ENCODE results near the gene KMT2E.

- TF ChIP-seq BHLHE40 (IDR thresholded peaks at IDR 0.05; ENCODE audit: low read depth, low read length) = no peak
- peak; percentile 87 for TF ChIP-seq CTCF (IDR thresholded peaks at IDR 0.05)
- TF ChIP-seq ZSCAN20 (CRISPR knock-in tag; IDR thresholded peaks at IDR 0.05) = no peak
- TF ChIP-seq, protein P1, sequence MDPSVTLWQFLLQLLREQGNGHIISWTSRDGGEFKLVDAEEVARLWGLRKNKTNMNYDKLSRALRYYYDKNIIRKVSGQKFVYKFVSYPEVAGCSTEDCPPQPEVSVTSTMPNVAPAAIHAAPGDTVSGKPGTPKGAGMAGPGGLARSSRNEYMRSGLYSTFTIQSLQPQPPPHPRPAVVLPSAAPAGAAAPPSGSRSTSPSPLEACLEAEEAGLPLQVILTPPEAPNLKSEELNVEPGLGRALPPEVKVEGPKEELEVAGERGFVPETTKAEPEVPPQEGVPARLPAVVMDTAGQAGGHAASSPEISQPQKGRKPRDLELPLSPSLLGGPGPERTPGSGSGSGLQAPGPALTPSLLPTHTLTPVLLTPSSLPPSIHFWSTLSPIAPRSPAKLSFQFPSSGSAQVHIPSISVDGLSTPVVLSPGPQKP (IDR thresholded peaks at IDR 0.05; ENCODE audit: low read depth, low read length) = no peak
- TF ChIP-seq TFCP2L1 (CRISPR knock-in tag; IDR thresholded peaks at IDR 0.05) = no peak
- TF ChIP-seq SMC3 (IDR thresholded peaks at IDR 0.05) = peak; percentile 75
- no peak for TF ChIP-seq RCOR1 (IDR thresholded peaks at IDR 0.05; ENCODE audit: low read depth, low read length)
- TF ChIP-seq PBX3 (IDR thresholded peaks at IDR 0.05) = no peak
- TF ChIP-seq CBX2 (IDR thresholded peaks at IDR 0.05; ENCODE audit: borderline replicate concordance, low read depth) = no peak
Observed at GRCh38 chr7:104980841-104981671, 32.9 kb upstream of the KMT2E start.
